Colonic mucosa (tissue), 4 donors: Measurements from ENCODE around the gene ENO1. TPM values are rescaled to one million over a fixed set of nuclear protein-coding genes. Genes with fewer than 3 reads are reported as not detected.
A peak's percentile ranks its signal among the peaks of the same experiment; 100 is the strongest.

Source experiments
- DNase-seq: peaks from one replicate; pipeline ENCODE4 v3.0.0-alpha.2; 2020
- H3K27ac ChIP-seq: fragments of 200-600 bp; one replicate; pipeline ENCODE4 v1.8.0; 2021
- H3K27me3 ChIP-seq: fragments of 200-600 bp; one replicate; pipeline ENCODE4 v1.8.0; 2021
- H3K36me3 ChIP-seq: fragments of 200-600 bp; one replicate; pipeline ENCODE4 v1.8.0; 2021
- H3K4me1 ChIP-seq: fragments of 200-600 bp; one replicate; pipeline ENCODE4 v1.8.0; 2021; ENCODE audit warnings: mild to moderate bottlenecking
- H3K4me3 ChIP-seq: fragments of 200-600 bp; one replicate; pipeline ENCODE4 v1.8.0; 2021
- H3K9ac ChIP-seq, 2 donors: one replicate each; pipeline ENCODE4 v1.7.0; 2013; ENCODE audit warnings: control low read depth in 2 of 2, low read depth in 2 of 2, low read length in 2 of 2
- H3K9me3 ChIP-seq: fragments of 200-600 bp; one replicate; pipeline ENCODE4 v1.8.0; 2021
- intact Hi-C: fragments of 100-400 bp; cut with DNase I; formaldehyde crosslinking; loops from one replicate; pipeline ENCODE4 v1.14.1; 2022
- total RNA-seq, 2 donors: library from RNA; stranded (reverse); fragmentation: NEBNext Ultra II Directional in 1 of 2; extraction: Animal tissue kit (Norgen Biotek cat#: 25700) in 1 of 2; gene quantifications; one replicate each; pipeline ENCODE4 v1.2.1, GENCODE V29; 2021
- TF ChIP-seq, protein P1 (sequence below): fragments of 200-600 bp; IDR thresholded peaks from one replicate; pipeline ENCODE4 v1.8.0; 2022; ENCODE audit warnings: antibody characterized with exemption, mild to moderate bottlenecking
- donor health status: healthy.
- donor health status: DM: no; HTN: no; CAD: no.
- donor health status: DM: no; HTN: no; CAD: no.

Gene ENO1
- total RNA-seq, 2 donors from 2014 or later, result 982 to 1,067 TPM

- intact Hi-C loops, result loop anchor here (5.0 kb wide), 1 partner anchor 116 kb away; no protein-coding TSS in a partner anchor
- TF ChIP-seq, protein P1, sequence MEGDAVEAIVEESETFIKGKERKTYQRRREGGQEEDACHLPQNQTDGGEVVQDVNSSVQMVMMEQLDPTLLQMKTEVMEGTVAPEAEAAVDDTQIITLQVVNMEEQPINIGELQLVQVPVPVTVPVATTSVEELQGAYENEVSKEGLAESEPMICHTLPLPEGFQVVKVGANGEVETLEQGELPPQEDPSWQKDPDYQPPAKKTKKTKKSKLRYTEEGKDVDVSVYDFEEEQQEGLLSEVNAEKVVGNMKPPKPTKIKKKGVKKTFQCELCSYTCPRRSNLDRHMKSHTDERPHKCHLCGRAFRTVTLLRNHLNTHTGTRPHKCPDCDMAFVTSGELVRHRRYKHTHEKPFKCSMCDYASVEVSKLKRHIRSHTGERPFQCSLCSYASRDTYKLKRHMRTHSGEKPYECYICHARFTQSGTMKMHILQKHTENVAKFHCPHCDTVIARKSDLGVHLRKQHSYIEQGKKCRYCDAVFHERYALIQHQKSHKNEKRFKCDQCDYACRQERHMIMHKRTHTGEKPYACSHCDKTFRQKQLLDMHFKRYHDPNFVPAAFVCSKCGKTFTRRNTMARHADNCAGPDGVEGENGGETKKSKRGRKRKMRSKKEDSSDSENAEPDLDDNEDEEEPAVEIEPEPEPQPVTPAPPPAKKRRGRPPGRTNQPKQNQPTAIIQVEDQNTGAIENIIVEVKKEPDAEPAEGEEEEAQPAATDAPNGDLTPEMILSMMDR, result peak; percentile 42
These were observed 6.9 kb downstream of the ENO1 start for GRCh38 chr1:8871539-8871935.

GRCh38 chr1:8870616-8871538 is 7.6 kb downstream of the ENO1 start:
- H3K4me1 ChIP-seq, result peaks cover 27% of the 10 kb centered on the region
- H3K36me3 ChIP-seq, result peaks cover 39% of the 10 kb centered on the region
- H3K27ac ChIP-seq, result peak overlapping the region; percentile 36
- no peak for DNase-seq
- TF ChIP-seq, protein P1, result no peak
- H3K27me3 ChIP-seq, result no peaks in the 10 kb centered on the region
- no peak overlapping the region for H3K9ac ChIP-seq
- H3K4me3 ChIP-seq, result no peak overlapping the region
- intact Hi-C loops, result loop anchor here (5.0 kb wide), 1 partner anchor 116 kb away; no protein-coding TSS in a partner anchor
- no peaks in the 10 kb centered on the region for H3K9me3 ChIP-seq

More at GRCh38 chr1:8871539-8871935, 6.9 kb downstream of the ENO1 start:
- Histone ChIP-seq H3K27ac (peak overlapping the region; percentile 36), H3K36me3 (peaks cover 33% of the 10 kb centered on the region), H3K4me1 (peaks cover 33% of the 10 kb centered on the region), H3K9ac (peak overlapping the region in 1 of 2 donors; percentile 15), H3K4me3 (no peak overlapping the region), H3K27me3 (no peaks in the 10 kb centered on the region), H3K9me3 (no peaks in the 10 kb centered on the region)
- DNase-seq, result peak; percentile 68

DNA sequence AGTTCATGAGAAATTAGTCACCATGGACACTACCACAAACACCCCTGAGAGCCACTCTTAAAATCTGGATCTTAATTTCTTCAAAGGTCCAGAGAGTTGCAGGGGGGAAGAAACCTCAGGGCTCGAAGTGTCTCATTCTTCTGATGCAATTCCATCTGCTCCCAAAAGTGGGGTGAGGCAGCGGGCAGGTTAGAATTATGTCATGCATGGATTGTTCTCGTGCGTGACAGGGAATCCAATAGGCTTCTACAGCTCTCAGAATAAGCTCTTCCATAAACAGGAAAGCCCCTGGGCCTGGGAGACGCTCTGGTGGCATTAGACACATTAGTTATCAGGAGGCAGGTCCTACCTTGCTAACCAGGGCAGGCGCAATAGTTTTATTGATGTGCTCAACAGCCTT is 8.4 kb downstream of the ENO1 start:
- no peak overlapping the region for H3K9ac ChIP-seq
- DNase-seq, result no peak
- TF ChIP-seq, protein P1, result no peak
- H3K4me1 ChIP-seq, result peaks cover 23% of the 10 kb centered on the region
- H3K27me3 ChIP-seq, result no peaks in the 10 kb centered on the region
- no peak overlapping the region for H3K4me3 ChIP-seq
- H3K36me3 ChIP-seq, result peaks cover 46% of the 10 kb centered on the region
- H3K9me3 ChIP-seq, result no peaks in the 10 kb centered on the region
- no peak overlapping the region for H3K27ac ChIP-seq
- intact Hi-C loops, result loop anchor here (5.0 kb wide), 1 partner anchor 117 kb away; no protein-coding TSS in a partner anchor

GRCh38 chr1:8867878-8868567 is 10.5 kb downstream of the ENO1 start:
- H3K27ac ChIP-seq, result no peak overlapping the region
- TF ChIP-seq, protein P1, result no peak
- no peaks in the 10 kb centered on the region for H3K9me3 ChIP-seq
- no peak overlapping the region for H3K4me3 ChIP-seq
- DNase-seq, result no peak
- no peak overlapping the region for H3K9ac ChIP-seq
- peaks cover 67% of the 10 kb centered on the region for H3K36me3 ChIP-seq
- intact Hi-C loops, result no loop called here
- peaks cover 18% of the 10 kb centered on the region for H3K4me1 ChIP-seq
- no peaks in the 10 kb centered on the region for H3K27me3 ChIP-seq

- no peak overlapping the region for H3K27ac ChIP-seq
- TF ChIP-seq, protein P1, result no peak
- DNase-seq, result no peak
- no peak overlapping the region for H3K4me3 ChIP-seq
- peaks cover 9% of the 10 kb centered on the region for H3K4me1 ChIP-seq
- no peak overlapping the region for H3K9ac ChIP-seq
- intact Hi-C loops, result no loop called here
- peaks cover 71% of the 10 kb centered on the region for H3K36me3 ChIP-seq
- no peaks in the 10 kb centered on the region for H3K9me3 ChIP-seq
- H3K27me3 ChIP-seq, result no peaks in the 10 kb centered on the region
These were observed 11.6 kb downstream of the ENO1 start for GRCh38 chr1:8866792-8867415.
